Measurements from ENCODE around the gene ANAPC16.

ANAPC16 gene

DNA sequence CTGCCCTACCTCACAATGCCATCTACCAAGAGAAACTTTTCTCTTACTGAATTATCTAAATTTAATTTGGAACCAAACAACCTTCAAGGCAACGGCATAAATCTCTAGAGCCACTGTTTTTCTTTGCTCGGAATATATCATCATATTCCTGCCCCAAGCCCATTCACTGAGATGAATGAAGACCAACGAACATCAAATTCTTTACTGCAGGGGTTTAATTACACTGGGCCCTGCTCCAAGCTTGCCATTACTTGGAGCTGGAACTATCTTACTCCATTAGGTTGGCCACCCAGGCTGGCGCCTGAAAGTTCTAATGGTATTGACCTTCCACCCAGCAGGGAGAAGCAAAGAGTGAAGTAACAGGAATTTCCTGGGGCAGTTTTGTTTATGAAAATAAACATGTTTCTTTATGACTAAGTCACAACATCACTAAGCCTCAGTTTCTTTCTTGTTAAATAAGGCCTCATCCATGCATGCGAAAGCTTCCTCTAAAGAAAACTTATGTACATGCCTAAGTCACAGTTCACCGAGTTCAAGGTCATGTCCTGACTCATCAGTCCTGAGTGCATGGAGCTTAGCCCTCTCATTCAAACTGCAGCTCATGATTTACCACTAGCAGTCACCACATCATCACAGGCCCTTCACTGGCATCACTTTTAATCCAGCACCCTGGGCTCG lies 42.1 kb upstream of the ANAPC16 start:
- no peak for DNase-seq (ENCODE audit: insufficient read length, low spot score)
- TF ChIP-seq, protein P1, sequence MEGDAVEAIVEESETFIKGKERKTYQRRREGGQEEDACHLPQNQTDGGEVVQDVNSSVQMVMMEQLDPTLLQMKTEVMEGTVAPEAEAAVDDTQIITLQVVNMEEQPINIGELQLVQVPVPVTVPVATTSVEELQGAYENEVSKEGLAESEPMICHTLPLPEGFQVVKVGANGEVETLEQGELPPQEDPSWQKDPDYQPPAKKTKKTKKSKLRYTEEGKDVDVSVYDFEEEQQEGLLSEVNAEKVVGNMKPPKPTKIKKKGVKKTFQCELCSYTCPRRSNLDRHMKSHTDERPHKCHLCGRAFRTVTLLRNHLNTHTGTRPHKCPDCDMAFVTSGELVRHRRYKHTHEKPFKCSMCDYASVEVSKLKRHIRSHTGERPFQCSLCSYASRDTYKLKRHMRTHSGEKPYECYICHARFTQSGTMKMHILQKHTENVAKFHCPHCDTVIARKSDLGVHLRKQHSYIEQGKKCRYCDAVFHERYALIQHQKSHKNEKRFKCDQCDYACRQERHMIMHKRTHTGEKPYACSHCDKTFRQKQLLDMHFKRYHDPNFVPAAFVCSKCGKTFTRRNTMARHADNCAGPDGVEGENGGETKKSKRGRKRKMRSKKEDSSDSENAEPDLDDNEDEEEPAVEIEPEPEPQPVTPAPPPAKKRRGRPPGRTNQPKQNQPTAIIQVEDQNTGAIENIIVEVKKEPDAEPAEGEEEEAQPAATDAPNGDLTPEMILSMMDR (IDR thresholded peaks at IDR 0.05; ENCODE audit: insufficient read depth, missing control alignments) = no peak
- no peak for FAIRE-seq

DNA sequence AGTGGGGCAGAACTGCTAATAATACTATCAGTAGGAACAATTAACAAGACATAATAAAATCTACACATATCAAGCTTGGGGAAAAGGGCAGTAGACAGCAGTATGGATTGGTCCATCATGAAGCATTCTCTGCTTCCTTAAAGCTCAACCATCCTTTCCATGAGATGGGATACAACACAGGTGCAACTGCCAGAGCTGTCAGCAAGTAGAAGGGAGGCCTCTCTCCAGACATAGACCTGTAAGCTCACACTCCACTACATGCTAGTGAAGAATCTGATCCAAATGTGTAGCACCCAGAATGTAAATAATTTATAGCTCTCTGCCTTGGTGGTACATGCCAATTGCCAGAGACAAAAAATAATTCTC lies 41.5 kb upstream of the ANAPC16 start:
- TF ChIP-seq, protein P1 (IDR thresholded peaks at IDR 0.05; ENCODE audit: insufficient read depth, missing control alignments) = no peak
- FAIRE-seq (no peak), DNase-seq (ENCODE audit: insufficient read length, low spot score) (no peak)

DNA sequence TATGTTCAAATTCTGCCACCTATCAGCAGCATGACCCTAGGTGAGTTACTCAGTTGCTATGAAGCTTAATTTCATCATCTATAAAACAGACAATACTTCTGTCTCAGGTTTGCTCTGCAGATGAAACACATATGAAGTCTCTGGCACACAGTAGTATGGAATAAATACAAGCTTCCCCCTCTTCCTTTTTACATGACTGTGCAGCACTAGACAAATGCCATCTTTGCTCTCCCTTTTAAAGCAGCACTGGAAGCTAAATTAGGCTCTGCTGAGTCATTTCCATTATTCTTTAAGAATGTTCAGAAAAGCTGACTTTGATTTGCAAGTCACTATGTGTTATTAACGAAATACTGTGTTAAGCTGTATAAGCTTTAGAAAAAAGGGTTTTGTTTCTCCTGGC lies 40.7 kb upstream of the ANAPC16 start:
- TF ChIP-seq, protein P1 (IDR thresholded peaks at IDR 0.05; ENCODE audit: insufficient read depth, missing control alignments) = no peak
- no peak for FAIRE-seq
- no peak for DNase-seq (ENCODE audit: insufficient read length, low spot score)

DNA sequence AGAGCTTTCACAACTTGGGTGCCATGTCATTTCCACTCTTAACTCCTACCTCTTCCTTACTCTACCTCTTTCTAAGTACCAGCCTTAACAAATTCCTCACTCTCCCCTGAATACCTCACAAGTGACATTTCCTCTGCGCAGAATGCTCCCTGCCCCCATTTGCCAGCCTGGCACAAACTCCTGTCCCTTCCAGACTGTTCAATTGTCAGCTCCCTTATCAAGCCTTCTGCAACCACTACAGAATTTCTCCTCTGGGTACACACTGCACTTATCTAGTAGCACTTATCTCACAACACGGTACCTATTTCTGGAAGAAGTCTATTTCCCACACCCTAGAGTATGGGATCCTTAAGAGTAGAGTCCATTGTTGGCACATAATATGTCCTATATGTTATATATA lies 39.1 kb upstream of the ANAPC16 start:
- FAIRE-seq (no peak), DNase-seq (ENCODE audit: insufficient read length, low spot score) (no peak)
- TF ChIP-seq, protein P1 (IDR thresholded peaks at IDR 0.05; ENCODE audit: insufficient read depth, missing control alignments) = no peak

DNA sequence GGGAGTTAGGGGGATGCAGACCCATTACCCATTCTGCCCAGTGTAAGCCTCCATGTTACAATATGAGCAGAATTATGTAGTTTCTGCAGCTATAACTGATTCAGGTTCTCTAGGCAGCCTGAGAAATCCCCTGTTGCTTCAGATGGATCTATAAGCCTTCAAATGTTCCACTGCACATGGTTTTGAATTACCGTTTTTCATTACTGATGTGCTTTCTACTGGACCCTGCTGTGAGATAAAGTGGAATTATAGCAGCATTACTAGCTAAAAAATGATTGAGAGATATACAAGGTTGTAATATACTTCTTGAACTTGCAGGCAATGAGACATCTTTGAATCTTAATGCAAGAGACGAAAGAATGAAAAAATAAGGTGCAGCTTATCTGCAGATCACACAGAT lies 38.4 kb upstream of the ANAPC16 start:
- FAIRE-seq (no peak), DNase-seq (ENCODE audit: insufficient read length, low spot score) (no peak)
- TF ChIP-seq, protein P1 (IDR thresholded peaks at IDR 0.05; ENCODE audit: insufficient read depth, missing control alignments) = no peak

DNA sequence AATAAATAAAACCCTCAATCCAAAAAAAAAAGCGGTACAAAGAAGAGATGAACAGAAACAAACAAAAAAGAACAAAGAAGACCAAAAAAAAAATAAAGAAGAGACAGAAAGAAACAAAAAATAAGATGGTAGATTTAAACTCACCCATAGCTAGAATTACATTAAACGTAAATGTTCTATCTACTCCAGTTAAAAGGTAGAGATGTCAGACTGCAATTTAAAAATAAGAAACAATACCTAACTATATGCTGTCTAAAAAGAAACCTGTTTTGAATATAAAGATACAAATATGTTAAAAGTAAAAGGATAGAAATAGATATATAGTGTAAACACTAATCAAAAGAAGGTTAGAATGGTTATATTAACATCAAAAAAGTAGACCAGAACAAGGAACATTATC lies 31.7 kb upstream of the ANAPC16 start:
- TF ChIP-seq, protein P1 (IDR thresholded peaks at IDR 0.05; ENCODE audit: insufficient read depth, missing control alignments) = no peak
- FAIRE-seq (no peak), DNase-seq (ENCODE audit: insufficient read length, low spot score) (no peak)

DNA sequence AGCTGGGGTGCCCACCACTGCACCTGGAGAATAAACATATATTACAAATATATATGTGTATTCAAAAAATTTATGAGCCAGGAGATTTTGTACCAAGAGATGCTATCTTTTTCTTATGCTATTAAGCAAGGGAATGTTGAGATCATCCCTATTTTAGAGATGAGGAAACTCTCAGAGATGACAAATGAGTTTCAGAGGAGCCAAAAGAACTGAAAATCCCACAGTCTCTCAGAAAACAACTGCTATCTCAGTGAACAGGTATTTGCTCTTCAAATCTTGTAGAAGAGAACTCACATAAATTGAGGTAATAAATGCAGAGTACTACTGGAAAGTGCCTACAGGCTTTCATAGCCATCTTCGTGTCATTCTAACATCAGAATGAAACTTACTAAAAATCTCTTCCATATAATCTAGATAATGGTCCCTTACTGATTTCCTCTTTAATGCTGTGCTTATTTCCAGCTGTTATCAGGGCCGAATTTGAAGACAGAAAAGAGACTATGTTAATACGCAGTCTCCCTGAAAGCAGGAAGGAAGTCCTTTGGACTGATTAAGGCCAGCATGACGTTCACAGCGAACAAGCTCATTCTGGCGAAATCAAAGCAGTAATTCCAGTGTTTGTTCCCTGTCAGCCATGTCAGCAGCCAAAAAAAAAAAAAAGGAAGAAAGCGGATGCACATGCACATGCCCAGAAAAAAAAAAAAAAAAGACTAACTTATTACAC lies 29.4 kb upstream of the ANAPC16 start:
- no peak for DNase-seq (ENCODE audit: insufficient read length, low spot score)
- FAIRE-seq = no peak
- TF ChIP-seq, protein P1 (IDR thresholded peaks at IDR 0.05; ENCODE audit: insufficient read depth, missing control alignments) = no peak
